ENCODE results near the gene BCKDHA. TPM values are rescaled to one million over a fixed set of nuclear protein-coding genes. Genes with fewer than 3 reads are reported as not detected.
"Not testable (repeated sequence)": the region's sequence is repeated elsewhere in the genome, so short reads cannot be mapped to it uniquely, and the experiment has no call there.

The BCKDHA gene
- total RNA-seq, 2 donors from 2014 or later: 69.0 to 72.5 TPM

- Histone ChIP-seq H3K27me3 (replicated peaks; ENCODE audit: insufficient read depth) (no peaks in the 10 kb centered on the region), H3K27ac (no peak overlapping the region), H3K36me3 (no peaks in the 10 kb centered on the region), H3K4me3 (no peak overlapping the region), H3K4me1 (replicated peaks) (peaks cover 2% of the 10 kb centered on the region), H3K9me3 (no peaks in the 10 kb centered on the region)
- no peak for DNase-seq (ENCODE audit: low spot score)
- 83% methylated on average over 18 of the region's 18 CpGs for WGBS
- intact Hi-C loops (cut with DNase I): no loop called here
- TF ChIP-seq POLR2AphosphoS5 (IDR thresholded peaks at IDR 0.05) (no peak), POLR2A (IDR thresholded peaks at IDR 0.05) (no peak), CTCF (IDR thresholded peaks at IDR 0.05) (no peak)
Measured at GRCh38 chr19:41433171-41433570, 35.6 kb downstream of the BCKDHA start.

- intact Hi-C loops (cut with DNase I): no loop called here
- Histone ChIP-seq H3K4me1 (replicated peaks) (no peaks in the 10 kb centered on the region), H3K36me3 (no peaks in the 10 kb centered on the region), H3K27ac (no peak overlapping the region), H3K4me3 (no peak overlapping the region), H3K27me3 (replicated peaks; ENCODE audit: insufficient read depth) (no peaks in the 10 kb centered on the region), H3K9me3 (no peaks in the 10 kb centered on the region)
- no peak for TF ChIP-seq POLR2AphosphoS5 (IDR thresholded peaks at IDR 0.05)
- no peak for TF ChIP-seq CTCF (IDR thresholded peaks at IDR 0.05)
- TF ChIP-seq POLR2A (IDR thresholded peaks at IDR 0.05): no peak
- no peak for DNase-seq (ENCODE audit: low spot score)
- 78% methylated on average over 5 of the region's 5 CpGs for WGBS
Measured at GRCh38 chr19:41434450-41434849, 36.8 kb downstream of the BCKDHA start.

GRCh38 chr19:41435376-41435775, 37.8 kb downstream of the BCKDHA start:
- H3K4me1 ChIP-seq (replicated peaks); intact Hi-C loops (cut with DNase I); H3K36me3 ChIP-seq; H3K27me3 ChIP-seq (replicated peaks; ENCODE audit: insufficient read depth); H3K4me3 ChIP-seq; DNase-seq (ENCODE audit: low spot score); H3K9me3 ChIP-seq; H3K27ac ChIP-seq: not testable (repeated sequence)
- WGBS: 96% methylated on average over 11 of the region's 11 CpGs

- WGBS: 96% methylated on average over 19 of the region's 19 CpGs
- H3K4me1 ChIP-seq (replicated peaks): no peaks in the 10 kb centered on the region
- TF ChIP-seq CTCF (IDR thresholded peaks at IDR 0.05) (no peak), POLR2AphosphoS5 (IDR thresholded peaks at IDR 0.05) (no peak), POLR2A (IDR thresholded peaks at IDR 0.05) (no peak)
- H3K36me3 ChIP-seq: no peaks in the 10 kb centered on the region
- no peaks in the 10 kb centered on the region for H3K27me3 ChIP-seq (replicated peaks; ENCODE audit: insufficient read depth)
- intact Hi-C loops (cut with DNase I): no loop called here
- no peak overlapping the region for H3K27ac ChIP-seq
- no peak overlapping the region for H3K4me3 ChIP-seq
- DNase-seq (ENCODE audit: low spot score): no peak
- no peaks in the 10 kb centered on the region for H3K9me3 ChIP-seq
Measured at GRCh38 chr19:41435936-41436673, 38.5 kb downstream of the BCKDHA start.

- Histone ChIP-seq H3K36me3 (no peaks in the 10 kb centered on the region), H3K9me3 (no peaks in the 10 kb centered on the region), H3K4me3 (no peak overlapping the region), H3K4me1 (replicated peaks) (no peaks in the 10 kb centered on the region), H3K27me3 (replicated peaks; ENCODE audit: insufficient read depth) (no peaks in the 10 kb centered on the region), H3K27ac (no peak overlapping the region)
- intact Hi-C loops (cut with DNase I): no loop called here
- TF ChIP-seq CTCF (IDR thresholded peaks at IDR 0.05) (no peak), POLR2A (IDR thresholded peaks at IDR 0.05) (no peak), POLR2AphosphoS5 (IDR thresholded peaks at IDR 0.05) (no peak)
- DNase-seq (ENCODE audit: low spot score): no peak
Measured at GRCh38 chr19:41436674-41436951, 39.0 kb downstream of the BCKDHA start.

Data from prostate gland (tissue), 2 donors.